ENCODE results near the gene PLCB3. TPM values are rescaled to one million over a fixed set of nuclear protein-coding genes. Genes with fewer than 3 reads are reported as not detected.

The PLCB3 gene
- total and polyA plus RNA-seq, 2 donors (not counting 1 experiment from before 2014, with no cell fraction given) = 17.2 to 37.2 TPM

DNA sequence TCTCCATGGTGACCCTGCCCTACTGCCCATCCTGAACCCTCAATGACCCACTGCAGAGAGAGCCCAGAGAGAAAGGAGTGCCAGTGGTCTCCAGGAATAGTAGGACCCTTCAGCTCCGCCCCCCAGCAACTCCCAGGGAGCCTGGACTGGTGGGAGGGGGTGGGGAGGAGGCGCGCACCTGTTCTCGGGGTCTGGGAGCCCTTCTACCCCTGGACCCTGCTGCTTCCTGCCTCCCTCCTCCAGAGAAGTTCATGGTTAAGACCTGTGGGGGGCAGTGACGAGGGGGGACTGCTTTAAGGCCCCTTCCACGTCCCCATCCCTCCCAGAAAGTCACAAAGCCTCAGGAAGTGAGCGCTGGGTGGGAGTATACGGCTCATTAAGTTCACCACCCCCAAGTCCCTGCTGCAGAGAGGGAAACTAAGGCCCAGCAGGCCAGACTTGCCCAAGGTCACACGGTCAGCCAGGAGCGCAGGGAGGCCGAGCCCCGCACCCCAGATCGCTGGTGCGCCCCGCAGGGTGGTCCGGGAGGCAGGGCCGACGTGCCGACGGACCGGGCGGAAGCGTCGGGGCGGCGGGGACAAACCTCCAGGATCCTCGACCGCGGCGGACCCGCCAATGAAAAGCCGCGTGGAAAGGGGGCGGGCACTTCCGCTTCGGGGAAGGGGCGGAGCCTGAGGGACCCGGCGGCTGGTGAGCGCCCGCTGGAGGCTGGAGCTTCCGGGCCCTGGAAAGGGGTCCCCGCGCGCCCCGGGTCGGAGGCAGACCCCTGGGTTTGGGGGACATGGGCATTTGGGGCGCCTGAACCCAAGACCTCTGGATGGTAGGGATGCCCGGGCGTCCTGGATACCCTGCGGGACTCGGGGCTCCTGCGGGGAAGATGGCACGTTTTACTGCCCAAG, 25.5 kb upstream of the PLCB3 start, which contains the start of the genes NUDT22 and TRPT1:
NUDT22 (plus strand) TSS at position 667 of the 899 bp plus-strand sequence. CDS start 379 bp downstream, outside the sequence.
TRPT1 (minus strand) TSS at position 579 of the 899 bp plus-strand sequence; CDS start at position 253, 326 bp downstream.
- no peaks in the 10 kb centered on the region for H3K9me3 ChIP-seq (ENCODE audit: control insufficient read depth, insufficient read depth, low read depth, low read length)
- no peaks in the 10 kb centered on the region for H3K27me3 ChIP-seq (ENCODE audit: control insufficient read depth, insufficient read depth, low read length)
- H3K36me3 ChIP-seq (ENCODE audit: control insufficient read depth, insufficient read depth, low read length) = peaks cover 9% of the 10 kb centered on the region
- H3K79me2 ChIP-seq (ENCODE audit: control insufficient read depth, insufficient read depth, low read length) = peaks cover 8% of the 10 kb centered on the region
- peak within 1 kb of the TSS; percentile 76 for H3K9ac ChIP-seq (ENCODE audit: insufficient read depth, low read length)
- TF ChIP-seq EZH2 (IDR thresholded peaks at IDR 0.05; ENCODE audit: low read length, missing control alignments) (no peak), CTCF (conservative IDR thresholded peaks at IDR 0.05 in 1 of 2, IDR thresholded peaks at IDR 0.05 in 1 of 2; ENCODE audit: low read depth in 1 of 2, low read length in 2 of 2) (peak; percentile 24 to 28)
- peak; percentile 71 to 72 for DNase-seq (ENCODE audit: low read depth in 2 of 2)
- H3K4me1 ChIP-seq (ENCODE audit: control insufficient read depth, extremely low read depth, insufficient read depth, low read length) = peaks cover 8% of the 10 kb centered on the region
- peak within 1 kb of the TSS; percentile 81 to 90 (median 88) for H3K4me3 ChIP-seq (replicated peaks in 1 of 4; ENCODE audit: control extremely low read depth in 1 of 4, insufficient read depth in 1 of 4, low read depth in 3 of 4, low read length in 4 of 4)
- H3K4me2 ChIP-seq (ENCODE audit: extremely low read depth, insufficient read depth, low read length) = peak within 1 kb of the TSS; percentile 95
- peak within 1 kb of the TSS; percentile 68 for H3K27ac ChIP-seq (ENCODE audit: insufficient read depth, low read length)
- H2AFZ ChIP-seq (ENCODE audit: low read length) = peak within 1 kb of the TSS; percentile 76
- no peaks in the 10 kb centered on the region for H4K20me1 ChIP-seq (ENCODE audit: control insufficient read depth, extremely low read depth, insufficient read depth, low read length)

DNA sequence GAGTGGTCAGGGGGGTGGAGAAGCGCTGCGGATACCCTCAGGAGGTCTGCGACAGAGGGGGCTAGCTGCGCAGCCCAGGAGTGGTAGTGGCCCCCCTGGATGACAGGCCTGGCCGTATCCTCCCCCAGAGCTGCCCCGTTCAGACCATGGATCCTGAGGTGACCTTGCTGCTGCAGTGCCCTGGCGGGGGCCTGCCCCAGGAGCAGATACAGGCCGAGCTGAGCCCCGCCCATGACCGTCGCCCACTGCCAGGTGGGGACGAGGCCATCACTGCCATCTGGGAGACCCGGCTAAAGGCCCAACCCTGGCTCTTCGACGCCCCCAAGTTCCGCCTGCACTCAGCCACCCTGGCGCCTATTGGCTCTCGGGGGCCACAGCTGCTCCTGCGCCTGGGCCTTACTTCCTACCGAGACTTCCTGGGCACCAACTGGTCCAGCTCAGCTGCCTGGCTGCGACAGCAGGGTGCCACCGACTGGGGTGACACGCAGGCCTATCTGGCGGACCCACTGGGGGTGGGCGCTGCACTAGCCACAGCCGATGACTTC, 24.8 kb upstream of the PLCB3 start:
- no peaks in the 10 kb centered on the region for H4K20me1 ChIP-seq (ENCODE audit: control insufficient read depth, extremely low read depth, insufficient read depth, low read length)
- peaks cover 8% of the 10 kb centered on the region for H3K79me2 ChIP-seq (ENCODE audit: control insufficient read depth, insufficient read depth, low read length)
- H3K27me3 ChIP-seq (ENCODE audit: control insufficient read depth, insufficient read depth, low read length) = no peaks in the 10 kb centered on the region
- peaks cover 8% of the 10 kb centered on the region for H3K36me3 ChIP-seq (ENCODE audit: control insufficient read depth, insufficient read depth, low read length)
- TF ChIP-seq CTCF (conservative IDR thresholded peaks at IDR 0.05 in 1 of 2, IDR thresholded peaks at IDR 0.05 in 1 of 2; ENCODE audit: low read depth in 1 of 2, low read length in 2 of 2) (no peak), EZH2 (IDR thresholded peaks at IDR 0.05; ENCODE audit: low read length, missing control alignments) (no peak)
- no peak for DNase-seq (ENCODE audit: low read depth in 2 of 2)
- H3K9ac ChIP-seq (ENCODE audit: insufficient read depth, low read length) = peak overlapping the region; percentile 76
- H3K9me3 ChIP-seq (ENCODE audit: control insufficient read depth, insufficient read depth, low read depth, low read length) = no peaks in the 10 kb centered on the region
- H3K4me1 ChIP-seq (ENCODE audit: control insufficient read depth, extremely low read depth, insufficient read depth, low read length) = peaks cover 10% of the 10 kb centered on the region
- H2AFZ ChIP-seq (ENCODE audit: low read length) = no peak overlapping the region
- H3K4me2 ChIP-seq (ENCODE audit: extremely low read depth, insufficient read depth, low read length) = peak overlapping the region; percentile 95
- peak overlapping the region; percentile 81 to 90 (median 88) for H3K4me3 ChIP-seq (replicated peaks in 1 of 4; ENCODE audit: control extremely low read depth in 1 of 4, insufficient read depth in 1 of 4, low read depth in 3 of 4, low read length in 4 of 4)
- peak overlapping the region; percentile 68 for H3K27ac ChIP-seq (ENCODE audit: insufficient read depth, low read length)

DNA sequence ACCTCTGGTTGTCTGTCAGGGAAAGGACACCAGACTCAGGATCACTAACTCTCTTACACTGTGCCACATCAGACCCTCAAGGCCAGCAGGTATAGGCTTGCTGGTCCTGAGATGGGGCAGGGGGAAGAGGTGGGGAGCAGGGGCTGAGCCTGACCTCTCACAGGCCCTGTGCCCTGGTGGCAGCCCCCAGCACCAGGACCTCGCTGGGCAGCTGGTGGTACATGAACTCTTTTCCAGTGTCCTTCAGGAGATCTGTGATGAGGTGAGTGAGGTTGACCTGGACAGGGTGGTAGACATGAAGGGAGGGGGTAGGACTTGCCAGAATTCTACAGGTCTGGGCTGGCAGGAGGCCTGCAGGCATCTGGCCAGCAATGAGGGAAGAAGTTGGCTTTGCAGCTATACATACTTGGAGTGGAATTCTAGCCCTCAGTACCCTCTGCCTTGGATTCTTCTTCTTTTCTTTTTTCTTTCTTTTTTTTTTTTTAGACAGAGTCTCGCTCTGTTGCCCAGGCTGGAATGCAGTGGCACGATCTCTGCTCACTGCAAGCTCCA, 23.8 kb upstream of the PLCB3 start:
- TF ChIP-seq CTCF (conservative IDR thresholded peaks at IDR 0.05 in 1 of 2, IDR thresholded peaks at IDR 0.05 in 1 of 2; ENCODE audit: low read depth in 1 of 2, low read length in 2 of 2) = no peak
- TF ChIP-seq EZH2 (IDR thresholded peaks at IDR 0.05; ENCODE audit: low read length, missing control alignments) = no peak
- Histone ChIP-seq H3K27me3 (ENCODE audit: control insufficient read depth, insufficient read depth, low read length) (no peaks in the 10 kb centered on the region), H3K9ac (ENCODE audit: insufficient read depth, low read length) (peak overlapping the region; percentile 23), H4K20me1 (ENCODE audit: control insufficient read depth, extremely low read depth, insufficient read depth, low read length) (no peaks in the 10 kb centered on the region), H3K4me3 (replicated peaks in 1 of 4; ENCODE audit: control extremely low read depth in 1 of 4, insufficient read depth in 1 of 4, low read depth in 3 of 4, low read length in 4 of 4) (peak overlapping the region; percentile 81 to 90 (median 88)), H3K79me2 (ENCODE audit: control insufficient read depth, insufficient read depth, low read length) (peaks cover 8% of the 10 kb centered on the region), H3K27ac (ENCODE audit: insufficient read depth, low read length) (no peak overlapping the region), H3K36me3 (ENCODE audit: control insufficient read depth, insufficient read depth, low read length) (peaks cover 8% of the 10 kb centered on the region), H3K4me2 (ENCODE audit: extremely low read depth, insufficient read depth, low read length) (peak overlapping the region; percentile 95), H3K9me3 (ENCODE audit: control insufficient read depth, insufficient read depth, low read depth, low read length) (no peaks in the 10 kb centered on the region), H3K4me1 (ENCODE audit: control insufficient read depth, extremely low read depth, insufficient read depth, low read length) (peaks cover 10% of the 10 kb centered on the region), H2AFZ (ENCODE audit: low read length) (no peak overlapping the region)
- DNase-seq (ENCODE audit: low read depth in 2 of 2) = peak in 1 of 2 donors; percentile 27

All from fibroblast of lung (primary cell).